ENCODE measurements around the gene FUT3. TPM values are rescaled to one million over a fixed set of nuclear protein-coding genes. Genes with fewer than 3 reads are reported as not detected.

Gene FUT3
- total and polyA plus RNA-seq, 9 of the 15 experiments (the other 6 are each of a cell fraction or from before 2014, with no cell fraction given), result 0.09 TPM; not detected in 8

DNA sequence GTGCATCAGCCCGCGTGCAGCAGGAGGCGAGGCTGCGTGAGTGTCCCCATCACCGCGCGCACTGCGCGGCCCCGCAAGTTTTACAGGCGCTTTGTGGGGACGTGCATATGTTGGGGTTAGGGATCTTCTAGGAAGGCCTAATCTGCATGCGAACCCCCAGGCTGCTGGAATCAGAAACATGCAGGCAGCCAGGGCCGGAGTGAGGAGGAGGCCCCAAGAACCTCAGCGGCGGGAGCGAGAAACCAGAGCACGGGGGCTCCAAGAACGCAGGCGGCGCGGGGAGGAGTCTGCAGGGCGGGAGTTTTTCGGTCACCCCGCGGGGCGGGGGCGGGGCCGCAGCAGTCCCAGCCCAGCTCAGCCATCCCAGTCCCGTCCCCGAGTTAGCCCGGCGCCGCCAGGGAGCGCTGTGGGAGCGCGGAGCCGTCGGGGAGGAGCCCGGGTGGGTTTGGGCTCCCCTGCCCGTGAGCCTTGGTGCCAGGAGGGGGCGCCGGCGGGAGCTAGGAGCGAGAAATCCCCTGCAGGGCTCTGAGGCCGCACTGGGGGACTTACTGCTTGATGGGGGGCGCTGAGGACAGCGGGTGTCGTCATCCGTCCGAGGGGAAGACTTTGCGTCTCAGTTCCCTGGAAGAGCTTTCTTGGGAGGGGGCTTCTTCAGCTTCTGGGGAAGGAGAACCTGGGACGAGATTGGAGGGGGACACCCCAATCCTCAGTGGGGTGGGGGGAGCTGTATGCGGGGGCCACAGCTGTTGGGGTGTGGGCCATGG, 47.3 kb downstream of the FUT3 start (continued):
- TF ChIP-seq HMG20A (CRISPR knock-in tag; conservative IDR thresholded peaks at IDR 0.05), result no peak
- peak; percentile 89 for TF ChIP-seq NCOA6 (IDR thresholded peaks at IDR 0.05)
- TF ChIP-seq BMI1 (IDR thresholded peaks at IDR 0.05; ENCODE audit: low read length), result no peak
- no peak for TF ChIP-seq TAF7 (tag; IDR thresholded peaks at IDR 0.05)
- TF ChIP-seq PHF8 (IDR thresholded peaks at IDR 0.05; ENCODE audit: borderline replicate concordance, low read length), result peak; percentile 34; the same call in 1 of the 2 replicates
- TF ChIP-seq, protein P1, sequence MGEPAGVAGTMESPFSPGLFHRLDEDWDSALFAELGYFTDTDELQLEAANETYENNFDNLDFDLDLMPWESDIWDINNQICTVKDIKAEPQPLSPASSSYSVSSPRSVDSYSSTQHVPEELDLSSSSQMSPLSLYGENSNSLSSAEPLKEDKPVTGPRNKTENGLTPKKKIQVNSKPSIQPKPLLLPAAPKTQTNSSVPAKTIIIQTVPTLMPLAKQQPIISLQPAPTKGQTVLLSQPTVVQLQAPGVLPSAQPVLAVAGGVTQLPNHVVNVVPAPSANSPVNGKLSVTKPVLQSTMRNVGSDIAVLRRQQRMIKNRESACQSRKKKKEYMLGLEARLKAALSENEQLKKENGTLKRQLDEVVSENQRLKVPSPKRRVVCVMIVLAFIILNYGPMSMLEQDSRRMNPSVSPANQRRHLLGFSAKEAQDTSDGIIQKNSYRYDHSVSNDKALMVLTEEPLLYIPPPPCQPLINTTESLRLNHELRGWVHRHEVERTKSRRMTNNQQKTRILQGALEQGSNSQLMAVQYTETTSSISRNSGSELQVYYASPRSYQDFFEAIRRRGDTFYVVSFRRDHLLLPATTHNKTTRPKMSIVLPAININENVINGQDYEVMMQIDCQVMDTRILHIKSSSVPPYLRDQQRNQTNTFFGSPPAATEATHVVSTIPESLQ (CRISPR knock-in tag; IDR thresholded peaks at IDR 0.05), result peak; percentile 95; the same call in 1 of the 2 replicates
- peak; percentile 75 for TF ChIP-seq NFIC (IDR thresholded peaks at IDR 0.05)
- no peak for TF ChIP-seq CBX2 (IDR thresholded peaks at IDR 0.05; ENCODE audit: insufficient read depth, low read length, poor library complexity, severe bottlenecking)
- TF ChIP-seq, protein P2, sequence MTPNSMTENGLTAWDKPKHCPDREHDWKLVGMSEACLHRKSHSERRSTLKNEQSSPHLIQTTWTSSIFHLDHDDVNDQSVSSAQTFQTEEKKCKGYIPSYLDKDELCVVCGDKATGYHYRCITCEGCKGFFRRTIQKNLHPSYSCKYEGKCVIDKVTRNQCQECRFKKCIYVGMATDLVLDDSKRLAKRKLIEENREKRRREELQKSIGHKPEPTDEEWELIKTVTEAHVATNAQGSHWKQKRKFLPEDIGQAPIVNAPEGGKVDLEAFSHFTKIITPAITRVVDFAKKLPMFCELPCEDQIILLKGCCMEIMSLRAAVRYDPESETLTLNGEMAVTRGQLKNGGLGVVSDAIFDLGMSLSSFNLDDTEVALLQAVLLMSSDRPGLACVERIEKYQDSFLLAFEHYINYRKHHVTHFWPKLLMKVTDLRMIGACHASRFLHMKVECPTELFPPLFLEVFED (CRISPR knock-in tag; conservative IDR thresholded peaks at IDR 0.05), result no peak
- TF ChIP-seq, protein P3, sequence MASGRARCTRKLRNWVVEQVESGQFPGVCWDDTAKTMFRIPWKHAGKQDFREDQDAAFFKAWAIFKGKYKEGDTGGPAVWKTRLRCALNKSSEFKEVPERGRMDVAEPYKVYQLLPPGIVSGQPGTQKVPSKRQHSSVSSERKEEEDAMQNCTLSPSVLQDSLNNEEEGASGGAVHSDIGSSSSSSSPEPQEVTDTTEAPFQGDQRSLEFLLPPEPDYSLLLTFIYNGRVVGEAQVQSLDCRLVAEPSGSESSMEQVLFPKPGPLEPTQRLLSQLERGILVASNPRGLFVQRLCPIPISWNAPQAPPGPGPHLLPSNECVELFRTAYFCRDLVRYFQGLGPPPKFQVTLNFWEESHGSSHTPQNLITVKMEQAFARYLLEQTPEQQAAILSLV (tag; IDR thresholded peaks at IDR 0.05), result no peak
- TF ChIP-seq ZNF830 (CRISPR knock-in tag; IDR thresholded peaks at IDR 0.05), result no peak
- no peak for TF ChIP-seq ZNF41 (CRISPR knock-in tag; conservative IDR thresholded peaks at IDR 0.05)
- TF ChIP-seq ZNF431 (CRISPR knock-in tag; IDR thresholded peaks at IDR 0.05), result peak; percentile 93
- TF ChIP-seq, protein P4, sequence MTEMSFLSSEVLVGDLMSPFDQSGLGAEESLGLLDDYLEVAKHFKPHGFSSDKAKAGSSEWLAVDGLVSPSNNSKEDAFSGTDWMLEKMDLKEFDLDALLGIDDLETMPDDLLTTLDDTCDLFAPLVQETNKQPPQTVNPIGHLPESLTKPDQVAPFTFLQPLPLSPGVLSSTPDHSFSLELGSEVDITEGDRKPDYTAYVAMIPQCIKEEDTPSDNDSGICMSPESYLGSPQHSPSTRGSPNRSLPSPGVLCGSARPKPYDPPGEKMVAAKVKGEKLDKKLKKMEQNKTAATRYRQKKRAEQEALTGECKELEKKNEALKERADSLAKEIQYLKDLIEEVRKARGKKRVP (CRISPR knock-in tag; IDR thresholded peaks at IDR 0.05), result no peak
- no peak for TF ChIP-seq HSF4 (CRISPR knock-in tag; IDR thresholded peaks at IDR 0.05; ENCODE audit: borderline replicate concordance)
- no peak for TF ChIP-seq RBM39 (optimal IDR thresholded peaks at IDR 0.05; ENCODE audit: low read depth, low read length)
- no peak for TF ChIP-seq PCBP1 (IDR thresholded peaks at IDR 0.05; ENCODE audit: low read depth, low read length, poor library complexity, severe bottlenecking)
- TF ChIP-seq ZNF644 (tag; IDR thresholded peaks at IDR 0.05; ENCODE audit: low read depth), result no peak
- TF ChIP-seq SRSF9 (IDR thresholded peaks at IDR 0.05; ENCODE audit: borderline replicate concordance, low read depth, low read length), result no peak
- TF ChIP-seq ZBTB17 (CRISPR knock-in tag; IDR thresholded peaks at IDR 0.05), result no peak
- no peak for TF ChIP-seq ZNF778 (CRISPR knock-in tag; IDR thresholded peaks at IDR 0.05)
- TF ChIP-seq C11orf30 (IDR thresholded peaks at IDR 0.05; ENCODE audit: low read depth), result no peak
- TF ChIP-seq, protein P5, sequence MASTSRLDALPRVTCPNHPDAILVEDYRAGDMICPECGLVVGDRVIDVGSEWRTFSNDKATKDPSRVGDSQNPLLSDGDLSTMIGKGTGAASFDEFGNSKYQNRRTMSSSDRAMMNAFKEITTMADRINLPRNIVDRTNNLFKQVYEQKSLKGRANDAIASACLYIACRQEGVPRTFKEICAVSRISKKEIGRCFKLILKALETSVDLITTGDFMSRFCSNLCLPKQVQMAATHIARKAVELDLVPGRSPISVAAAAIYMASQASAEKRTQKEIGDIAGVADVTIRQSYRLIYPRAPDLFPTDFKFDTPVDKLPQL (IDR thresholded peaks at IDR 0.05; ENCODE audit: extremely low read depth, insufficient read length), result no peak
- TF ChIP-seq BCL6 (CRISPR knock-in tag; IDR thresholded peaks at IDR 0.05), result no peak

All from K562 (cell line).